OCI-LY1 (cell line): ENCODE data around the gene DGKD.

ENCODE experiments used
- H2AFZ ChIP-seq: fragments of 200-600 bp; sonication (generic), shearing (Covaris generic); 2 replicates; pipeline ENCODE4 v1.6.0; 2014; ENCODE audit warnings: antibody characterized with exemption, mild to moderate bottlenecking, low read length
- H3F3A ChIP-seq: fragments of 200-600 bp; sonication (generic), shearing (Covaris generic); 2 replicates; pipeline ENCODE4 v1.6.0; 2014; ENCODE audit warnings: mild to moderate bottlenecking, antibody characterized with exemption, low read length, moderate library complexity; ENCODE audit not compliant: insufficient read depth
- H3K27ac ChIP-seq: fragments of 200-600 bp; sonication (generic); 2 replicates; pipeline ENCODE4 v1.5.1; 2014; ENCODE audit warnings: low read length, mixed run types, mild to moderate bottlenecking, low read depth; ENCODE audit not compliant: poor library complexity, severe bottlenecking
- H3K27me3 ChIP-seq: fragments of 200-600 bp; sonication (generic); 2 replicates; pipeline ENCODE4 v1.6.0; 2014; ENCODE audit warnings: antibody characterized with exemption, mild to moderate bottlenecking, low read length, moderate library complexity; ENCODE audit not compliant: insufficient read depth
- H3K36me3 ChIP-seq: fragments of 200-600 bp; sonication (generic); 2 replicates; pipeline ENCODE4 v1.6.1; 2014; ENCODE audit warnings: mild to moderate bottlenecking, antibody characterized with exemption, low read length, moderate library complexity, mixed read lengths; ENCODE audit not compliant: insufficient read depth
- H3K4me1 ChIP-seq: fragments of 200-600 bp; sonication (generic); 2 replicates; pipeline ENCODE4 v1.5.1; 2014; ENCODE audit warnings: mild to moderate bottlenecking, low read length, moderate library complexity; ENCODE audit not compliant: insufficient read depth, severe bottlenecking
- H3K4me2 ChIP-seq: fragments of 200-600 bp; sonication (generic), shearing (Covaris generic); 2 replicates; pipeline ENCODE4 v1.6.1; 2014; ENCODE audit warnings: low read length
- H3K4me3 ChIP-seq: fragments of 200-600 bp; sonication (generic); 2 replicates; pipeline ENCODE4 v1.5.1; 2014; ENCODE audit warnings: low read length, low read depth, mild to moderate bottlenecking, mixed read lengths; ENCODE audit not compliant: poor library complexity, severe bottlenecking
- H3K79me2 ChIP-seq: fragments of 200-600 bp; shearing (Covaris generic); 2 replicates; pipeline ENCODE4 v1.6.1; 2016; ENCODE audit warnings: mixed run types, low read length, mixed read lengths; ENCODE audit not compliant: insufficient read depth
- H3K9ac ChIP-seq: fragments of 200-600 bp; sonication (generic), shearing (Covaris generic); 2 replicates; pipeline ENCODE4 v1.6.1; 2014; ENCODE audit warnings: mild to moderate bottlenecking, low read length, mixed read lengths
- H3K9me2 ChIP-seq: fragments of 200-600 bp; sonication (generic), shearing (Covaris generic); 2 replicates; pipeline ENCODE4 v1.6.1; 2014; ENCODE audit warnings: low read depth, mild to moderate bottlenecking, low read length, mixed read lengths
- H3K9me3 ChIP-seq: fragments of 200-600 bp; shearing (Covaris generic); 2 replicates; pipeline ENCODE4 v1.6.1; 2014; ENCODE audit warnings: low read length, mixed read lengths
- H4K20me1 ChIP-seq: fragments of 200-600 bp; sonication (generic), shearing (Covaris generic); 2 replicates; pipeline ENCODE4 v1.6.0; 2016; ENCODE audit warnings: mild to moderate bottlenecking, low read length; ENCODE audit not compliant: insufficient read depth
- EZH2 ChIP-seq: fragments of 200-600 bp; sonication (generic), shearing (Covaris generic); IDR thresholded peaks from 2 replicates; pipeline ENCODE4 v1.8.0; 2017; ENCODE audit warnings: borderline replicate concordance, mixed run types, mild to moderate bottlenecking, antibody characterized with exemption, low read length, moderate library complexity, mixed read lengths
- TF ChIP-seq, protein P1 (sequence below): fragments of 200-600 bp; sonication (generic), shearing (Covaris generic); IDR thresholded peaks from 2 replicates; pipeline ENCODE4 v1.5.1; 2017; ENCODE audit warnings: mild to moderate bottlenecking, antibody characterized with exemption, low read length, moderate library complexity, mixed read lengths

DGKD gene

GRCh38 chr2:233386382-233387041 is 32.2 kb downstream of the DGKD start:
- H3K36me3 ChIP-seq = peaks cover 11% of the 10 kb centered on the region
- H3K27ac ChIP-seq = no peak overlapping the region
- H3K79me2 ChIP-seq = no peaks in the 10 kb centered on the region
- no peak overlapping the region for H3K4me2 ChIP-seq
- peaks cover 23% of the 10 kb centered on the region for H3K4me1 ChIP-seq
- H3K9me3 ChIP-seq = no peaks in the 10 kb centered on the region
- TF ChIP-seq EZH2 = no peak
- TF ChIP-seq, protein P1, sequence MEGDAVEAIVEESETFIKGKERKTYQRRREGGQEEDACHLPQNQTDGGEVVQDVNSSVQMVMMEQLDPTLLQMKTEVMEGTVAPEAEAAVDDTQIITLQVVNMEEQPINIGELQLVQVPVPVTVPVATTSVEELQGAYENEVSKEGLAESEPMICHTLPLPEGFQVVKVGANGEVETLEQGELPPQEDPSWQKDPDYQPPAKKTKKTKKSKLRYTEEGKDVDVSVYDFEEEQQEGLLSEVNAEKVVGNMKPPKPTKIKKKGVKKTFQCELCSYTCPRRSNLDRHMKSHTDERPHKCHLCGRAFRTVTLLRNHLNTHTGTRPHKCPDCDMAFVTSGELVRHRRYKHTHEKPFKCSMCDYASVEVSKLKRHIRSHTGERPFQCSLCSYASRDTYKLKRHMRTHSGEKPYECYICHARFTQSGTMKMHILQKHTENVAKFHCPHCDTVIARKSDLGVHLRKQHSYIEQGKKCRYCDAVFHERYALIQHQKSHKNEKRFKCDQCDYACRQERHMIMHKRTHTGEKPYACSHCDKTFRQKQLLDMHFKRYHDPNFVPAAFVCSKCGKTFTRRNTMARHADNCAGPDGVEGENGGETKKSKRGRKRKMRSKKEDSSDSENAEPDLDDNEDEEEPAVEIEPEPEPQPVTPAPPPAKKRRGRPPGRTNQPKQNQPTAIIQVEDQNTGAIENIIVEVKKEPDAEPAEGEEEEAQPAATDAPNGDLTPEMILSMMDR = no peak
- H3K4me3 ChIP-seq = no peak overlapping the region
- peaks cover 5% of the 10 kb centered on the region; the same call in 1 of the 2 replicates for H3K27me3 ChIP-seq
- H2AFZ ChIP-seq = no peak overlapping the region
- no peak overlapping the region for H3K9ac ChIP-seq
- H4K20me1 ChIP-seq = no peaks in the 10 kb centered on the region; the same call in 1 of the 2 replicates
- H3F3A ChIP-seq = no peaks in the 10 kb centered on the region
- H3K9me2 ChIP-seq = no peaks in the 10 kb centered on the region

DNA sequence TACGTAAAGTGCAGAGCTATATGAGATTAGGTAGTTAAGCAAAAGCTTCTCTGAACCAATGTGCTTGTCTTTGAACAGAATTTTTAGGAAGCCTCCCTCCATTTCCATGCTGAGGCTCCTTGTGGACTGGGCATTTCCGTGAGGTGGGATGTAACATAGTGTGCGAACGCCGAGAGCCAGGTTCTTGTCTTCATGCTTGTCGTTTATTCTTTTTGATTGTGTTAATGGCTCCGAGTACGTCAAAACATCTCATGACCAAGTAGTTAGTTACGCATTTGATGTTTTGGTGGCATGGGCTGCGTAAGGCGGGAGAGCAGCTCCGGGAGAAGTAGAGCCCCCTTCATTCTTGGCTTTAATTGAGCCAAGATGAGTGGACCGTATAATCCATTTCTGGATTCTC is 32.9 kb downstream of the DGKD start:
- H3K79me2 ChIP-seq = no peaks in the 10 kb centered on the region
- TF ChIP-seq, protein P1 = no peak
- no peak for TF ChIP-seq EZH2
- peaks cover 11% of the 10 kb centered on the region for H3K36me3 ChIP-seq
- H3K9me2 ChIP-seq = no peaks in the 10 kb centered on the region
- peaks cover 23% of the 10 kb centered on the region for H3K4me1 ChIP-seq
- peaks cover 5% of the 10 kb centered on the region; the same call in 1 of the 2 replicates for H3K27me3 ChIP-seq
- no peak overlapping the region for H3K9ac ChIP-seq
- no peak overlapping the region for H3K4me2 ChIP-seq
- no peak overlapping the region for H2AFZ ChIP-seq
- H4K20me1 ChIP-seq = no peaks in the 10 kb centered on the region; the same call in 1 of the 2 replicates
- no peaks in the 10 kb centered on the region for H3K9me3 ChIP-seq
- H3F3A ChIP-seq = no peaks in the 10 kb centered on the region
- no peak overlapping the region for H3K27ac ChIP-seq
- no peak overlapping the region for H3K4me3 ChIP-seq

- Histone ChIP-seq H3K9me2 (no peaks in the 10 kb centered on the region), H3K27me3 (peaks cover 5% of the 10 kb centered on the region; the same call in 1 of the 2 replicates), H3K36me3 (peaks cover 11% of the 10 kb centered on the region), H3K9me3 (no peaks in the 10 kb centered on the region), H2AFZ (no peak overlapping the region), H3K4me1 (peaks cover 23% of the 10 kb centered on the region), H3K9ac (no peak overlapping the region), H3K27ac (no peak overlapping the region), H4K20me1 (no peaks in the 10 kb centered on the region; the same call in 1 of the 2 replicates), H3K79me2 (no peaks in the 10 kb centered on the region), H3K4me3 (no peak overlapping the region), H3F3A (no peaks in the 10 kb centered on the region), H3K4me2 (peak overlapping the region; percentile 6; the same call in 1 of the 2 replicates)
- TF ChIP-seq, protein P1 = no peak
- TF ChIP-seq EZH2 = no peak
Observed at GRCh38 chr2:233387667-233388528, 33.6 kb downstream of the DGKD start.
